Right atrium auricular region (tissue), 2 donors: ENCODE data around the gene MAP3K15. TPM values are rescaled to one million over a fixed set of nuclear protein-coding genes. Genes with fewer than 3 reads are reported as not detected.

Experiments
- DNase-seq: peaks from one replicate; pipeline ENCODE4 v3.0.0-alpha.2; 2019; ENCODE audit warnings: low spot score
- H3K27ac ChIP-seq, 2 donors: fragments of 200-600 bp; sonication (generic); 1 replicate in 1 of 2; 2 replicates in 1 of 2; pipeline ENCODE4 v1.5.1; 2016 to 2019
- H3K27me3 ChIP-seq, 2 donors: fragments of 200-600 bp; sonication (generic); one replicate each; pipeline versions ENCODE4 v1.5.1 to v1.6.0; 2017 to 2019
- H3K36me3 ChIP-seq: fragments of 200-600 bp; sonication (generic); one replicate; pipeline ENCODE4 v1.5.1; 2016
- H3K4me1 ChIP-seq, 2 donors: fragments of 200-600 bp; sonication (generic); one replicate each; pipeline versions ENCODE4 v1.5.1 to v1.6.0; 2017 to 2019
- H3K4me3 ChIP-seq, 2 donors: fragments of 200-600 bp; sonication (generic); 1 replicate in 1 of 2; 2 replicates in 1 of 2; pipeline ENCODE4 v1.5.1; 2017 to 2019; ENCODE audit warnings: mild to moderate bottlenecking in 1 of 2, moderate library complexity in 1 of 2
- H3K9me3 ChIP-seq, 2 donors: fragments of 200-600 bp; sonication (generic); one replicate each; pipeline ENCODE4 v1.5.1; 2019
- CTCF ChIP-seq, 2 donors: fragments of 200-600 bp; sonication (generic); IDR thresholded peaks; one replicate each; pipeline ENCODE4 v1.5.1; 2019; ENCODE audit warnings: antibody characterized with exemption in 2 of 2
- total RNA-seq, 2 donors: library from RNA; depleted of rRNA; stranded (reverse); fragments of >200 nt; gene quantifications; one replicate each; pipeline ENCODE4 v1.1.0, GENCODE V29; 2016

MAP3K15 gene
- total RNA-seq, 2 donors from 2014 or later = not detected

DNA sequence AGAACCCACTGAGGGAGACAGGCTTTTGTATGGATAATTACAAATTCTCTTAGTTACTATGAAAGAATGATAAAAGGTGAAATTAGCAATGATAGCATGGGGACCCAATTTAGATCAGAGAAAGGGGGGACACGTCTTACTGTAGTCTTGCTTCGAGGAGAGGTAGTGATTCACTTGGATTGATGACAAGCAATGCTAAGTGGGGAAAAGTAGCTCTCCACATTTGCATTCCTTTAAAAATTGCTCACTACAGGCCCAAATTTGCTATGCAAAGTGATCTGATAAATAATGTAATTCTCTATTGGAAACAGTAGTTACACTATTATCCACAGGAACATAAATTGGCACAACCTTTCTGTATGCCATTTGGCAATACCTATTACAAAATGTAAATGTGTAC is 42.5 kb upstream of the MAP3K15 start:
- Histone ChIP-seq H3K36me3 (no peaks in the 10 kb centered on the region), H3K4me1 (no peaks in the 10 kb centered on the region), H3K4me3 (no peak overlapping the region), H3K27ac (no peak overlapping the region), H3K9me3 (no peaks in the 10 kb centered on the region), H3K27me3 (no peaks in the 10 kb centered on the region)
- DNase-seq = no peak
- TF ChIP-seq CTCF (IDR thresholded peaks at IDR 0.05) = no peak

DNA sequence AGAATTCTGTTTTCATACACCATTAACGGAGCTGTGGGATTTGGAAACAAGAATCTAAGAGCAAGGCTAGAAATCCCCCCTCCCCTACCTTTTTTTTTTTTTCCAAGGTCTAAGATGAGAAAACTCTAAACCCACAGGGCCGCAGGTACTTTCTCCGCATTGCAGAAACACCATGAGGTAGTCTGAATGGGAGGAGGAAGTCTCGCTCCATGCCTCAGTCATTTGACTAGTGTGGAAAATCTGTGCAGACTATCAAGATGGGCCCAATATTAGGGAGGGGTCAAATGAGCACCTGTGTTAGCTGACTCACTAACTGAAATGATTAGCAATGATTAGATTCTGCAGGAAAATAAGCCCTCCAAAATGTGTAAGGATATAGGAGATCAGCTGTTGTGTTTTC is 40.9 kb upstream of the MAP3K15 start:
- Histone ChIP-seq H3K9me3 (no peaks in the 10 kb centered on the region), H3K4me3 (no peak overlapping the region), H3K36me3 (no peaks in the 10 kb centered on the region), H3K27me3 (no peaks in the 10 kb centered on the region), H3K27ac (no peak overlapping the region), H3K4me1 (no peaks in the 10 kb centered on the region)
- DNase-seq = no peak
- no peak for TF ChIP-seq CTCF (IDR thresholded peaks at IDR 0.05)

DNA sequence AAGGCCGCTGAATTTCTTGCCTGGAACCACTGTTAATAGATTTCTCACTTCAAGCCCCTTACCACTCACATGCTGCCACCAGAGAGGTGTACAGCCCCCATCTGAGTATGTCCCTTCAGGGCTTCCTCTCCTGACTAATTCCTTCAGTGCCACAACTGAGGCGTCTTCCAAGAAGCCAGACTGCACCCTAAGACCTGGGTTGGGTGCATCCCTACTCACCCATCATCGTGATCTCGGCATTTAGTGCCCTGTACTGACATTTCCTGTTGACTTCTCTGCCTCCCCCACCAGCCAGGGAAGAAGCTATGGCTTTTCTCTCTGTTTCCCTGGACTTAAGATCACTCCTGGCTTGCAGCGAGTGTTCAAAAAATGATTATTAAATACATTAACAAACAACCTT is 40.4 kb upstream of the MAP3K15 start:
- no peak overlapping the region for H3K27ac ChIP-seq
- TF ChIP-seq CTCF (IDR thresholded peaks at IDR 0.05) = no peak
- DNase-seq = no peak

DNA sequence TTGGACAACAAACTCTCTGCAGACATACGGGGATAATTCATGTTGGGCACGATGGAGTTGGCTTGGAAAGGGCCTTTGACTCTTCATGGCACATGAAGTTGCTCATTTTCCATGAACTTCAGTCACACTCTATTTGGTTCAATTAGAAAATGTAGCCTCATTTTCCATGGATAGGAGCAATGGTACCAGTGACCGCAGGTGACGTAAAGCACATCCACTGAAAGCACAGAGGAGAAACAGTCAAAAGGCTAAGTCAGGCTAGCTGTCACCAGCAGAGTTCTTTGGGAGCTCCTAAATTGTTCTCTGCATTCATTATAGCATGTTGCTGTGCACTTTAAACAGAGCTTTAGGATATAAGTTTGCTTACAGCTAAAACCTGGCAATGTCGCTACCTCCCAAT is 39.9 kb upstream of the MAP3K15 start:
- Histone ChIP-seq H3K4me3 (no peak overlapping the region), H3K27ac (no peak overlapping the region), H3K4me1 (no peaks in the 10 kb centered on the region), H3K27me3 (no peaks in the 10 kb centered on the region), H3K36me3 (no peaks in the 10 kb centered on the region), H3K9me3 (no peaks in the 10 kb centered on the region)
- no peak for DNase-seq
- TF ChIP-seq CTCF (IDR thresholded peaks at IDR 0.05) = no peak

More for the DNA sequence above, 40.4 kb upstream of the MAP3K15 start:
- Histone ChIP-seq H3K9me3 (no peaks in the 10 kb centered on the region), H3K36me3 (no peaks in the 10 kb centered on the region), H3K27me3 (no peaks in the 10 kb centered on the region), H3K4me3 (no peak overlapping the region), H3K4me1 (no peaks in the 10 kb centered on the region)

GRCh38 chrX:19554786-19555185 is 39.5 kb upstream of the MAP3K15 start:
- no peaks in the 10 kb centered on the region for H3K36me3 ChIP-seq
- H3K9me3 ChIP-seq = no peaks in the 10 kb centered on the region
- H3K27me3 ChIP-seq = no peaks in the 10 kb centered on the region
- DNase-seq = no peak
- no peak overlapping the region for H3K4me3 ChIP-seq
- H3K4me1 ChIP-seq = no peaks in the 10 kb centered on the region
- no peak for TF ChIP-seq CTCF (IDR thresholded peaks at IDR 0.05)
- H3K27ac ChIP-seq = no peak overlapping the region

- Histone ChIP-seq H3K4me3 (no peak overlapping the region), H3K27ac (no peak overlapping the region), H3K27me3 (no peaks in the 10 kb centered on the region), H3K4me1 (no peaks in the 10 kb centered on the region), H3K36me3 (no peaks in the 10 kb centered on the region), H3K9me3 (no peaks in the 10 kb centered on the region)
- no peak for TF ChIP-seq CTCF (IDR thresholded peaks at IDR 0.05)
- no peak for DNase-seq
These were observed 37.5 kb upstream of the MAP3K15 start for GRCh38 chrX:19552793-19553192.
